GM21447 (cell line): ENCODE results near the gene MAML2.
"Not testable (repeated sequence)": the region's sequence is repeated elsewhere in the genome, so short reads cannot be mapped to it uniquely, and the experiment has no call there.

Source experiments
- ATAC-seq: cut with Tn5 transposase; IDR thresholded peaks from one replicate; pipeline ENCODE4 v1.9.1; 2021; ENCODE audit not compliant: unreplicated experiment

Gene MAML2

DNA sequence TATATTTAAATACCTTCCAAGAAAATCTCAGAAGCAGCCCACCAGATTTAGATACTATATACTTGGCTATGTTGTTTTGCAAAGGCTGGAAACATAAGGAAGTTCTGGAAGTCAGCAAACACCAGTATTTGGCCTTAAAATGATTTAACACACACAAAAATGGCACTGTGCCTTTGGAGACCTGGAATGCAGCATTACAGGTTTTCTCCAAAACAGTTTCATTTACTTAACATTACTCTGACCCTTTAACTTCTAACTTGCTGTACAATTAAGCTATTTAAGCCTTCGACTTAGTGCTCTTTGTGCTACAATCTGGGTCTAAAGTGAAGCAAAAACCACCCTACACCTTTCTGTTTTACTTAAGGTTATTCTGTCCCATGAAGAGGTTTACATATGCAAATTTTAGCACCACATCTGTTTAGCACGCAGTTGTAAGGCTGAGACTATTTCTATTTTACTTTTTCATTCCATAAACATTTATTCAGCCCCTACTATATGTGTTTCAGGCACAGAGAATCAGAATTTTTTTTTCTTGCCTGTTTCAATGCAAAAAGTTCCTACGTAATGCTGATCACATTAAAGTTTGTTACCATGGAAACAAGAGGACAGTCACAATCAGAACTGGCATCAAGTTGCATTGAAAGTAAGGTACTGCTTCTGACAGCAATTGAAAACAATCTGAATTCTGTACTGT, 70.3 kb downstream of the MAML2 start:
- no peak for ATAC-seq

DNA sequence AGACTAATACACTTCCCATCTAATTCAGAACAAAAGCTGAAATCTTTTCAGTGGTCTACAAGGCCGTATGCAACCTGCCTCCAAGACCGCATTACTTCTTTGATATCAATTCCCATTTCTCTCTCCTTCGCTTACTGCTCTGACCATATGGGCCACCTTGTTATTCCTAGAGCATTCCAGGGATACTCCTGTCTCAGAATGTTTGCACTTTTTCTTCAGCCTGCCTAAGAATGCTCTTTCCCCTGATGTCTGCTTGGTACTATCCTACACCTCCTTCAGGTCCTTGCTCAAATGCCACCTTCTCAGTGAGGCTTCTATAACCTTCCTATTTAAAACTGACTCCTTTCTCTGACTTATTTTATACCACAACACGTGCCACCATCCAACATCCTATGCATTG, 71.2 kb downstream of the MAML2 start:
- no peak for ATAC-seq

DNA sequence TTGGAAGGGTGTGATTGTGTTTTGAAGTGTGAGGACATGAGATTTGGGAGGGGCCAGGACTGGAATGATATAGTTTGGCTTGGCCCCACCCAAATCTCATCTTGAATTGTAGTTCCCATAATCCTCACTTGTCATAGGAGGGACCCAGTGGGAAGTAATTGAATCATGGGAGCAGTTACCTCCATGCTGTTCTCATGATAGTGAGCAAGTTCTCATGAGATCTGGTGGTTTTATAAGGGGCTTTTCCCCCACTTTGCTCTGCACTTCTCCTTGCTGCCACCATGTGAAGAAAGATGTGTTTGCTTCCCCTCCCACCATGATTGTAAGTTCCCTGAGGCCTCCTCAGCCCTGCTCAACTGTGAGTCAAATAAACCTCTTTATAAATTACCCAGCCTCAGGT, 71.6 kb downstream of the MAML2 start:
- not testable (repeated sequence) for ATAC-seq

DNA sequence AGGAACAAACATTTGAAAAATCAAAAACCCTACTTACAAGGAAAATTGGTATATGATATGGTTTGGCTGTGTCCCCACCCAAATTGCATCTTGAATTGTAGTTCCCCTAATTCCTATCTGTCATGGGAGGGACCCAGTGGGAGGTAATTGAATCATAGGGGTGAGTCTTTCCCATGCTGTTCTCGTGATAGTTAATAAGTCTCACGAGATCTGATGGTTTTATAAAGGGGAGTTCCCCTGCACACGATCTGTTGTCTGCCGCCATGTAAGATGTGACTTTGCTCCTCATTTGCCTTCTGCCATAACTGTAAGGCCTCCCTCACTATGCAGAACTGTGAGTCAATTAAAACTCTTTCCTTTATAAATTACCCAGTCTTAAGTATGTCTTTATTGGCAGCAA, 74.5 kb downstream of the MAML2 start:
- not testable (repeated sequence) for ATAC-seq

DNA sequence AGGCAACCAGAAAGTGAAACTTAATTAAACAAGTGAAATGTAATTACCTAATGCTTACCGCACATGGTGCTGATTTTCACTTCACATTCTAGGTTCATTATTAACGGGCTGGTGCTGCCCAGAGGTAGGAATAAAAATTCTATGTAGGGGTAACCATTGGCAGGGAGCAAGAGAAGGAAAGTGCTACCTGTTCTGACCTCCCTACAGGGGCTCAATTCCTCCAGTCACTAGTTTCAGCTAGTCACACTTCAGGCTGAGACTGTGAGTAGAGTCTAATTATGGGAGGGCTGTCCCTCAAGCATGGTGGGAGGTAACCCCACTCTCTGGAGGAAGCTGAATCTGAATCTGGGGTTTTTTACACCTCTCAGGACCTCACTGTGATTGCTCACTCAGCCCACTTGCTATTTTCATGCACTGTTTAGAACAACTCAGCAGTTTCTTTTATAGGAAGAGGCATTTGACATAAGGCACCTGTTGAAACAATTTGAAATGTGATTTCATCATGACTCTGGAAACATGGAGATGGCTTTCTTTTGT, 75.4 kb downstream of the MAML2 start:
- ATAC-seq = peak; percentile 96

DNA sequence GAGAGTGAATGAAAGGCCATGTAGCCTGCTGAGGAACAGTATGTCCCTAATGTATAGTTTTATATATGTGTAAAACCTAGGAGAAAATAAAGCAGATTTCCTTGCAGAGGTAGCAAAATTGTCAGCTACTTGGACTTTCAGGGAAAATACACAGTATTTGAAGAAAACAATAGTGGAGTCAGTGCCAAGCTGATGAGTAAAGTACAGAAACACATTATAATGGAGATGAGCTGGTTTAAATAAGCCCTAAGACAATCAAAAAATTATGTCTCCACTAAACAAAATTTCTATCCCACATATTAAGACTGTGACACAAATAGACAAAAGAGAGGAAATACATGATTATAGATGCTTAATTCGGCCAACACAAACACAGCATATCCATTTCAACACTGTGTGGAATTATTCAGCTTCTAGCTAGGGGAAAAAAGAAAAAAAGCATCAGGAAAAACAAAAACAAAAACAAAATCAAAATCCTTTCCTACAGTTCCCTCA, 75.9 kb downstream of the MAML2 start:
- no peak for ATAC-seq

DNA sequence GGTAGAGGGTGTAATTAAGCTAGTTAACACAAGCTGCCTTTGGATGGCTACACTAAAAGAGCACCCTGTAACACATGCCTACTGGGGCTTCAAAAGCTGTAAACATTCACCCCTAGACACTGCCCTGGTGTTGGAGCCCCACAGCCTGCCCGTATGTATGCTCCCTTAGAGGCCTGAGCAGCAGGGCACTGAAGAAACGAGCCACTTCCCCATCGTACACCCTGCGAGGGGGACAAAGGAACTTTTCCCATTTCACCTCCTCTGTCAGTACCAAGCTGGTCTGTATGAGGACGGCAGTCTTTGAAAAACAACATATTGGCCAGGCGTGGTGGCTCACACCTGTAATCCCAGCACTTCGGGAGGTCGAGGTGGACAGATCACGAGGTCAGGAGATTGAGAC, 77.0 kb downstream of the MAML2 start:
- ATAC-seq = no peak

DNA sequence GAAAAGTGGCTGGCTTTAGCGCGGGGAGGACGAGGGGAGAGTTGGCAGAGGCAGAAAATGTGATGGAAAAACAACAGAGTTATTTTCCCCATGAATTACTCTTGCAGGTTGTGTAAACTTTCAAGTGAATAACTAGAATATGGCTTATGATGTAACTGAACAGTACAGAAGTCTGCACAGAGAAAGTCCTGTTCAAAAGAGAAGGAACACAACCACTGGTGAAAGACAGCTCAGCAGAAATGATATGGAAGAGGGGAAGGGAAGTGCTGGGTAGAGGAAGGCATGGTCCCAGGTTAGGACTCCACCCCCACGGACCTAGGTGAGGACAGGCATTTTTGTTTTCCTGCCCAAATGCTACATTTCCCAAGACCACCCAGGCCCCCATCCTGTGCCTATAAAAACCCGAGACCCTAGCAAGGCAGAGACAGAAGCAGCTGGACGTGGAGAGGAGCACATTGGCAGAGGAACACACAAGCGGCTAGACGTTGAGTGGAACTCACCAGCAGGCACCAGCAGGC, 77.7 kb downstream of the MAML2 start:
- no peak for ATAC-seq

DNA sequence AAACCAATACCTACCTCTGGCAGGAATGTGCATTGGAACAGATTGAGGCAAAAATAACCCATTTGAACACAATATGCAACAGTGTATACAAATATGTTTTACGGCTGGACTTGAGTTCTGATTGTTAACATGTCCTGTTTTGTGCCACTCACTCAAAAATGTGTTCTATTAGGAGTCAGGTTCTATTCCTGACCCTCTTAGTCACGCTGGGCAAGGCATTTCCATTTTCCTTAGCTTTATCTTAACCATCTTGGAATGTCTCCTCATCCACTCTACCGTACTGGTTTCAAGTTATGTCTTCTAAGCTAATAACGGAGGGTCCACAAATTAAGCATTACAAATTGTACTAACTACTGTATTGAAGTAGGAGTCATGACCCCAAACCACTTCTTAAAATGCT, 78.6 kb downstream of the MAML2 start:
- ATAC-seq = no peak

DNA sequence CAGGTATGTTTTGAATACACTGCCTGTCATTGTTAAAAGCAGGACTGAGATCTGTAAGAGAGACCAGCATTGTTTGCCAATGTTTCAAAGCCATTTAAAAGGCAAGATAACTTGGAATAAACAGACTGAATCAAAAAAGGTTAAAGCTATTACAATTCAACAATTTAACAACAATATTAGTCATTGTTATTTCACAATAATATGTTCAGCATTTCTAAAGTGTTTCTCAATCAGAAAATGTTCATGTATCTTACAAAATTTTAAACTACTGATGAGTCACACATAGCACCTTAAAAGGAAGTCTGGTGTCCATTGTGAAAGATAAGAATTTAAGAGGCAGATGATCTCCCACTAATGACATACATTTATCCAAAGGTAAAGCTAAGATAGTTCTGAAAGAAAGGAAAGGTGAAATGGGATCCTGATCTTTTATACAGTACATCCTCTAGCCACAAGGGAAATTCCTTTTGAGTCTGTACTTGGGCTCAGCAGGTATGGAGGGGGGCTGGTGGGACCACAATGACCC, 79.7 kb downstream of the MAML2 start:
- no peak for ATAC-seq

DNA sequence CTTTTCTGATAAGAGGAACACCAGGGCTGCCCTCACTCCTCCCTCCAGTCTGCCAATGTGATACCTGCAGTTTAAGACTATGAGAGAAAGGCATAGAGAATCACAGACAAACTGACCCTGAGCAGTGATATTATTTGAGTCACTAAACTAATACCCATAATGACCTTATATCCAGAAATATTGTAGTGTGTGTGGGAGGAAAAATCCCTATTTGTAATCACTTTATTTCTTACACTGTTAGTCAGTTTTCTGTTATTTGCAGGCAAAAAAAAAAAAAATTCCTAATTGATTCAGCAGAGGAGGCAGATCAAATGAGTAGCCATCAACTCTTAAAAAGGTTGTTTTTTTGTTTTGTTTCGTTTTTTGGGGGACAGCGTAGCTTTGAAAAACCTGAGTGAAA, 82.5 kb downstream of the MAML2 start:
- no peak for ATAC-seq

DNA sequence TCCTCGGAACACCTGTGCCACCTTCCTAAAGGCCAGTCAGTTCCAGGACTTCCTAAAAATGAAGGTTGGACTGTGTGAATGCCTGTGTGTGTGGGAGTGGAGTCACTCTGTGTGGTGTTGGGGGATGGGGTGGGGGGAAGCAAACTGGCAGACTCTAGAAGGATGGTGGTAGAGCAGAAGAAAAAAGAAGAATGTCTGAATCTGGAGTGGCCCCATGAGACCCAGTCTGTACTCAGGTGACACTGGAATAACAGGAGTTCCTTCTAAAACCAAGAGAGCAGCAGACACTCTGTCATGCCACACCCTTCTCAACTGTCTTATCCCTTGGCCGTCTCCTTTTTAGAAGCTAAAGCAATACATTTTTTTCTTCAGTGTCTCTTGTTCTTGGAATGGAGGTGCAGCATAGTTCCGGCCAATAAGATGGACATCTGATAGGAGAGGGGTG, 82.9 kb downstream of the MAML2 start:
- ATAC-seq = no peak

DNA sequence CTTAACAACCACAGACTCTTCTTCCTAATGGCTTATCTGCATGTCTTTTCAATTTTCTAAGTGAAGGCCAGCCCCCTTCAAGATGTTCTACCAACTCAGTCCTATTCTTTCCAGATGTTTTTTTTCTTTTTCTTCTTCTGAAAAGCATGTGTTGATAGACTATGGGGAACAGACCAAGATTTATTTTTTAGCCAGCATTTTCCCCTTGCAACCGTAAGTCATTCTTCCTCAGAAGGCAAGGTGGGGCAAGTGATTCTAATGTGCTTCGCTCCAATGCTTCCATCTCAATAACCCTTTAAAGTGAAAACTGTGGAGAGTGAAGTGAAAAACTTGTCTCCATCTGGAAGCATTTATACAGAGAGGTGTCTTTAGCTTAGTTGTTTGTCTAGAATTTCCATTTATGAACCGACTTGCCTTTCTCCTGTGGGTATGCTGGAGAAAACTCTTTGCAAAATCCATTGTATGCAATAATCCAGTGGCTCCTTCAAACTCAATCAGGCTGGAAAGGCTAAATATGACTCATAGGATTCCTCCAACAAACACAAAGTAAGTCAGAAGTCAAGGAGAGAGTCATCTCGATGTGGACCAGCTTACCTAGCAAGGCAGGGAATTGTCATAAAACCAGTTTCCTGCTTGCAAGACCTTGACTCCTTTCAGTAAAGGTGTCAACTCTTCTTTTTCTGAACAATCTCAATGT, 83.7 kb downstream of the MAML2 start:
- ATAC-seq = no peak

DNA sequence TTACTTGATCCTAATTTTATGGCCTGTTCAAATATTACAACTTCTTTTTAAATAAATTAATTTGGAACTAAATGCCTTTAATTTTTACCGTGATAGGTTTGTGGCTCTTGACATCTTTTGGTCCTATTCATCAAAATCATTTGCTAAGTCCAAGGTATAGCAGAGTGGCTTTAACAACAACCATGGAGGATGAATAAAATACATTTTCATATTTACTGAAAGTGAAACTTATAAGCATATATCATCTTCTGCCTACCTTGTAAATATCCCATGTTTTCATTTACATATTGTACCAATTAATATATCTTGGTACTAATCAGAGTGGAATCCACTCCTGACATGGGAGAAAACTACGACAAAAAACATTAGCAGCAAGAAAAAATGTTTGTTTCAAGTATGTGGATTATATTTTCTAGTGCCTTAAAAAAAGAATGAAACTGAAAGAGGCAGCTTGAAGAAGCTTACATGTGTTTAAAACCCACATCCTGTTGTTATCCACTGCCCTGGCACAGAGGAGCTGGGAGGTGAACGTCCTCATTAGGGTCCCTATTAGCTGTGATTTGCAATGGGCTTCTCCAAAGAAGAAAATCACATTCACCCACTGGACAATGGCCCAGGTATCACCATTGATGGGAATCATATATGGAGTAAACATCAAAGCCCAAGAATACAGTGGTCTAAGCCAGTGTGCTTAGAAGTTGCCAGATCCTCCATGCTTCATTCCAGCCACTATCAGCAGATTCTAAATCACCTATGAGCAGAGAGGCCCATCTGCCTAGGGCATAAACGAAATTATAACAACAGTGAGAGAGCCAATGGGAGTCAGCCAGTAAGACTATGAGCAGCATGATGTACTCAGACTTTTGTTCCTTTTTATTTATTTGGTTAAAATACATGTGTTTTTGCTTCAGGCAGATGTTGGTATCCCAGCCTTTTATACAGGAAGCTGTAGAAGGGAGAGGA, 84.7 kb downstream of the MAML2 start:
- peak; percentile 75 for ATAC-seq

DNA sequence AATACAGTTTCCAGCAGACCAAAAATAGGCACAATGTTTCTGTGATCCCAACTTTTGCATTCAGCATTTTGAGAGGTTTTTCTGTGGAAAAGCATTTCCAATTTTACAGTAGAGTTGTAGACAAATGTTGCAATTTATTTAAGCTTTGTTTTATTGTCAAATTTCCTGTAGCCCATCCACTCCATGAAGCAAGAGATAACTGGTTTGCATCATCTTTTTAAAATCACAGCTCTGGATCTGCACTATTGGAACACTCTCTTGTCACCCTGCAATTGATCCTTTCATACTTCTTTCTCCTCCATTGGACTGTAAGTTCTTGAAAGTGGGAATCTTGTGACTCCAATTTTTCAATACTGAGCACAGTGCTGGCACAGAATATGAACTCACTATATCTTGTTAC, 86.0 kb downstream of the MAML2 start:
- no peak for ATAC-seq

DNA sequence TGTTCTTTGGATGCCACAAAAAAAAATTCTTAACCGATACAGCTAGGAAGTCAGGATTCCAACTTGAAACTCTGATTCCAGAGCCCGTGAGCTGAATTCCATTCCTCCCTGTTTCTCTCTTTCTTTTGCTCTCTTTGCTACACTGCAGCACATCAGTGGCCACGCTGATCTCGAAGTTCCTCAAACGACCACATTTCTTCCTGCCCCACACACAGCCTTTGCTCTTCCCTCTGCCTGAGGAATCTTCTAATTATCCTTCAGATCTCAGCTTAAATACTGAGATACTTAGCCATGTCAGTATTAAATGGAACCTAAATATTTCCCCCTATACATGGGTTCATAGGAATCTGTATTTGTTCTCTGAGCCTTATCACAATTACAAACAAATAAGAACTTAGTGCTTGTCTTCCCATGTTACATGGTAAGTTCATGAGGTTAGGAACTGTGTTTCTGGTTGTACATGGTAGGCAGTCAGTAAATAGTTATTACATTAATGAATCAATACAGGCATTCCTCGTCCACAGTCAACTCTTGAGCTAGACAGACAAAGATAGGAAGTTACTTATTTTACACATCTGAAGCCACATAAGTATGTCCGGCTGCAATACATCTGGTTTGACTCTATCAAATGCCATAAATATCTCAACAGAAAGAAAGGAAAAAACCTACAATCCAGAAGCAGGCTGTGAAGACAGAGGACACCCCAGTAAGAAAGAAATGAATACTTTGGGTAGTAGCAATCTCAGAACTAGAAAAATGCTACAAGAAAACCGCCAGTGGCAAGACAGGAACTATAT, 86.6 kb downstream of the MAML2 start:
- no peak for ATAC-seq

DNA sequence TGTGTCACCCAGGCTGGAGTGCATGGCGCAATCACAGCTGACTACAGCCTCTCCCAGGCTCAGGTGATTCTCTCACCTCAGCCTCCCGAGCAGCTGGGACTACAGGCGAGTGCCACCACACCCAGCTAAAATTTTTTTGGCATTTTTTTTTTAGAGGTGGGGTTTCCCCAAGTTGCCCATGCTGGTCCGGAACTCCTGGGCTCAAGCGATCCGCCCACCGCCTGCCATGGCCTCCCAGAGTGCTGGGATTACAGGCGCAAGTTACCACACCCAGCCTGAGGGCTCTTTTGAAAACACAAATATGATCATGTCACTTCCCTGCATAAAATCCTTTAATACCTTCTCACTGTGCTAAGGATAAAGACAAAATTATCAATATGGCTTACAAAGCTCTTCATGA, 88.1 kb downstream of the MAML2 start:
- no peak for ATAC-seq

DNA sequence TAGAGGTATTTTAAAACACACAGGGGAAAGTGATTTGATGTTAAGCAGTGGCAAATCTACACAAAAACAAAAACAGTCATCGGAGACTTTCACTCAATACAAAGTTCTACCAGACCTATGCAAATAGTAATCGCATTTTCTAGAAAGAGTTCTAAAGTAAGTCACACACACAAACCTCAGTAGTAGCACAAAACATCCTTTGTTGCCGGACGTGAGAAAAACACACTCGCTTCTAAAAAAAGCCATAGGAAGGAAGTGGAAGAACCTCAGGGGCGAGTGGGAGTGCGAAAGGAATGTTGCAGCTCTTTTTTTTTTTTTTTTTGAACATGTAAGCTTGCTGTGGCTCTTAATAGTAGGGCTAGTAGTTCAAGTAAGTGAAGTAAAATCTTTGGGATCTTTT, 88.9 kb downstream of the MAML2 start:
- ATAC-seq = peak; percentile 64

DNA sequence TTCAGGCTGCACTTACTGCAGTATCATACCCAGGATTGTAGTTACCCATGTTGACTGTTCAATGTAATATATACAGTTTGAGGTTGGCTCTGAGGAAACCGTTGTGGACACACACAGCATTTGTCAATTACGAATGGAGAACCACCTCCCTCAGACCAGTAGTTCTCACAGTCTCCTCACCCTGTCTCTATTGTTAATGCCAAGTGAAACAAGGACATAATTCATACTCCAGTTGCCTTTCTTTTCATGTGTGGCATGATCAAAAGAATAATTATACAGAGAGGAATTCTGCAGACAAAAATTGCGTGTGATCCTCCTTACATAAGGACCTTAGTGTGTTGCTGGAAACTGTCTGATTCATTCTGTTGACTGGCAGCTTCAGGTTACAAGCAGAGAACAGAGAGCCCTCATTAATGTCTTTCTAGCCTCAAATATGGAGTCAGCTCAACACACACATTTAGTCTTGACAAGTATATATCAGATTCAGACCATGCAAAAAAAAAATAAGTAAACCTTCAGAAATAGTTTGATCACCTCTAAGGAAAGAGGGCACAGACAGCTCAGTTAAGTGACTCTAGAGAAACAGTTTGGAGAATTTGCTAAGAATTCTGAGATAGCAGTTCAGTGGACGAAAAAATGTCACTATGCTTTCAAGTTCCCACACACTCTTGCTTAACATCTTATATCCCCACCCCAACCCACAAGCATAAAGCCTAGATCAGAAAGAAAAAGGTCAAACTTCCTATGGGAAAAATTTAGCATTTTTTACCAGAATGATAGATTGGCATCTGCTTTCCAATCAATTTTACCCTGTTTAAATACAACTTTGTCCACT, 96.1 kb downstream of the MAML2 start:
- no peak for ATAC-seq
